ENCODE measurements around the gene INPP4A. TPM values are rescaled to one million over a fixed set of nuclear protein-coding genes. Genes with fewer than 3 reads are reported as not detected.

Gene INPP4A
- total RNA-seq, 2 experiments from 2014 or later: 40.5 to 41.7 TPM

DNA sequence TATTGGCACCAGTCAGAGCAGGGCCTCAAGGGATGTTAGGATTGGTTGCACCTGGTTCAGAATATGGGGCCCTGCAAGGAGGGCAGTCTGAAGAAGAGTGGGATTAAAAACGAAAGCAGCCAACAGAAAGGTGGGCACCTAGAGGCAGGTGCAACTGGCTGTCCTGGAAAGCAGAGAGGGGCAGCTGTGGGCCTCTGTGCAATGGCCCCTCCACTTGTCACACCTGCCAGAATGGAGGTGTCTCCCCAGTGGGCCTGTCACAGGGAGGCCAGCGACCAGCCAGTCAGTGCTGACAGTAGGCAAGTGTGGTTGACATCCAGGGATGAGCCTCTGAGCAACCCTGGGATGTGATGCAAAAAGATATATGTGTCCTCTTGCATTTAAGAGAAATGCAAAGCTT is 37.7 kb downstream of the INPP4A start:
- CTCF ChIA-PET: interaction anchor here (0.8 to 1.8 kb wide), 4 partner anchors 9 to 16 kb away, joined by 3 to 5 read pairs (median 4); no protein-coding TSS in a partner anchor
- POLR2A ChIA-PET: interaction anchor here (0.7 to 1.3 kb wide), 2 partner anchors 10 to 23 kb away, joined by 3 to 4 read pairs; no protein-coding TSS in a partner anchor

DNA sequence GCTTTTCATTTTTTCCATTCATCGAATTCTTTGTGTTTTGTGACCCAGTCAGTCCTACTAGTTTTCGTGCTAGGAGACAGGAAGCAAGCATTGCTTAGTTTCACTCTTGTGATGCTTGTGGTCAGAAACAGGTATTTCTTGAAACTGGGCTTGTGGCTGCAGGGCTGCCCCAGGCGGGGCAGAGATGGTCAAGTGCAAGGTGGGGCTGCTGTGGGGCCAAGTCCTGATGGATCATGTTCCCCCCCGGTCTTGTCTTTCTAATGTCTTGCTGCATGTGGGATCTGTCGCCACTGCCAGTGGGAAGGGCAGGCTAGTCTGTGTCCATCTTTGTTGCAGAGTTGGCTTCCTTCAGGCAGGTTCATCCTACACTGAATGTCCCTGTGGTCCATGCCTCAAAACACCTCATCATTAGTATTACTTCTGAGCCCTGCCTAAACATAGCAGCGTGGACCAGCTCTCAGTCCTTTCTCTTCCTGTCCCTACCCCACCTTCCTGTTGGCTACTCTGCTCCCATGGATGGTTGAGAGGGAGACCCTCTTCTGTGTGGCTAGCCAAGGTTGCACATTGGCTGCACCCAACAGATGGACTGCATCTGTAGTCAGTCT is 38.7 kb downstream of the INPP4A start:
- POLR2A ChIA-PET: no interaction called here
- CTCF ChIA-PET: interaction anchor here (0.8 kb wide), 1 partner anchor 17 kb away, joined by 3 read pairs; no protein-coding TSS in a partner anchor

DNA sequence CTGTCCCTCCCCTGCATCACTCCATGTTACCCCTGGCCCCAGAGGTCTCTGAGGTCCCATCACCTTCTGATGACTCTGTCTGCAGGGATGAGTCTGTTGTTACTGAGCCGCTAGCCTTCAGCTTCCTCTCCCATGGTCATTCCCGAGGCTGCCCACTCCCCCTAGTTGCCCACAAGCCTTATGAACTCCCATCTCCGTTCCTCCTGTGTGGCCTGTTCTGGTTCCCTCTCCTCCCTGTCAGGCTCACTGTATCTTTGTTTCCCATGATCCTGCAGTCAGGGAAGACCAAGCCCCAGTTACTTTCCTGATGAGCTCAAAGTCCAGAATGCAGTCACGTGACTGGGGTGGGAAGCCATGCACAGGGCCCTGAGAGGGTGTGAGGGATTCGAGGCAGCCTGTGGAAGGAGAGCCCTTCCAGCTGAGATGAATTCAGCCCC is 39.5 kb downstream of the INPP4A start:
- ChIA-PET CTCF (interaction anchor here (1.1 kb wide), 1 partner anchor 20 kb away, joined by 3 read pairs; no protein-coding TSS in a partner anchor), POLR2A (interaction anchor here (0.5 kb wide), 1 partner anchor 21 kb away, joined by 3 read pairs; no protein-coding TSS in a partner anchor)

DNA sequence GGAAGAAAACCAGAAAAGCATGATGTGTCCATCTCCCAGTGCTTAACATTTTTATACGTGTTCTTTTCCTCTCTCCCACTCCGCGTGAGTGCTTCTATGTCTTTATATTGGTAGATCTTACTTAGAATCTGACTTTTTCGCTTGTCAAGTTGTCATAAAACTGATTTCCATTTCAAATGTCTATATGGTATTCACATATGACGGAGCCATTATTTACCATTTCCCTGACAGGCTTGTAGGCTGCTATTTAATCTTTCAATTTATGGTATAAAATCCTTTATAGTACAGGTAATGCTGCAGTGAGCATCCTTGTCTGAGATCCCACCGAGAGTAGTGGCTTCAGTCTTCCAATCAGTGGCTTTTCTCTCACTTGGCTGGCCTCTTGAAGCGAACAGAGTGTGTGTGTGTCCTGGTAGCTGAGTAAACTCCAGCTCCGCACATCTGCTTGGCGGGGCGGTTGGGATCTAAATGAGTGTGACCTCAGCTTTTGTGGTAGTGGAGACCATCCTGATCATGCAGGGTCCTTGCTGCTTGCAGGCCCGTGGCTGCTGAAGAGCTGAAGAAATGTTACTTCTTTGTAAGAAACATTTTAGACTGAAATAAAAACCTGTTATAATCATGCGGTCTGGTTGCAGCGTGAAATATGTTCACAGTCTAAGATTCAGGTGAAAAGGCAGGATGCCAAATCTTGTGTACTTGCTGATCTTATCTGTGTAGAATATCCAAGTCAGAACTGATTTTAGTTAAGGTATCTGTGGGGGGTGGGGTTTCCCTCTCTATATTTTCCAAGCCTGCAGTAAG is 40.2 kb downstream of the INPP4A start:
- CTCF ChIA-PET: interaction anchor here (0.6 to 1.1 kb wide), 3 partner anchors 20 to 118 kb away, joined by 3 read pairs; no protein-coding TSS in a partner anchor
- POLR2A ChIA-PET: no interaction called here

DNA sequence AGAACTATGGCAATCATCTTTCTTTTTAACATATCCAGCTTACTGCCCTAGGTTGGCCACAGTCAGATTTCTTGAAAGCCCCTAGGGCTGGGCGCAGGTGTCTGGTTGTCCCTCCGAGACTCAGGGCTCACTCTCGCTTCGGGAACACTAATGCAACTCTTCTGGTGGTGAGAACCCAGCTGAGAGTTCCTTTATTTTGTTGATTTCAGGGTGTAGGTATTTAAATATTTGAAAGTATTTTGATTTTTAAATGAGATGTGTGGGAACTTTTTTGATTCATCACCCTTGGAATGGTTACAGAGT is 40.7 kb downstream of the INPP4A start:
- POLR2A ChIA-PET: no interaction called here
- CTCF ChIA-PET: interaction anchor here (0.6 to 0.8 kb wide), 2 partner anchors 19 to 117 kb away, joined by 3 read pairs; no protein-coding TSS in a partner anchor

DNA sequence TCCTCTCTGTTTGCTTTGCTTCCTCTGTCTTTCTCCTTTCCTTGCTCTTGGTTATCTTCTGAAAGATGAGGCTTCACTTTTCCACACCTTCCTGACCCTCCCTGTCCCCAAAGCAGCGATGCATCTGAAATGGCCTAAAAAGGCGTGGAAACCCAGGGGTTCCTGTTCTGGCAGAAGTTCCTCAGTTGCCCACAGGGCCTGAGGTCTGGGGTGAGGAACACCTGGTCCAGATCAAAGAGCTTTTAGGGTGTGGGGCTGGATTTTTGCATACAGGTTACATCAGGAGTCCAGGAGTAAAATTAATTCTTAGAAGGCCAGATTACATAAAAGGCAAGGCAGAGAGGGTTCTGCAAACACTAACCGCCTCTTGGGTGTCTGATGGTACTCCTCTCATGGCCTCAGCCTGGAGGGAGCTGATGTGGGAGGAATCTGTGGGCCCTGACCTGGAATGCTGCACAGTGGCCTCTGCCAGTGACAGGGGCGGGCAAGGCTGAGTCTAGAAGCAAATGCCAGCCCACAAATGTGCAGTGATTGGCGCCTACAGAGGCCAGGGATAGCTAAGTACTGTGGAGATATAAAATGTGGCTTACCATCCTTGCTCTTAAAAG is 41.8 kb downstream of the INPP4A start:
- ChIA-PET CTCF (no interaction called here), POLR2A (no interaction called here)

DNA sequence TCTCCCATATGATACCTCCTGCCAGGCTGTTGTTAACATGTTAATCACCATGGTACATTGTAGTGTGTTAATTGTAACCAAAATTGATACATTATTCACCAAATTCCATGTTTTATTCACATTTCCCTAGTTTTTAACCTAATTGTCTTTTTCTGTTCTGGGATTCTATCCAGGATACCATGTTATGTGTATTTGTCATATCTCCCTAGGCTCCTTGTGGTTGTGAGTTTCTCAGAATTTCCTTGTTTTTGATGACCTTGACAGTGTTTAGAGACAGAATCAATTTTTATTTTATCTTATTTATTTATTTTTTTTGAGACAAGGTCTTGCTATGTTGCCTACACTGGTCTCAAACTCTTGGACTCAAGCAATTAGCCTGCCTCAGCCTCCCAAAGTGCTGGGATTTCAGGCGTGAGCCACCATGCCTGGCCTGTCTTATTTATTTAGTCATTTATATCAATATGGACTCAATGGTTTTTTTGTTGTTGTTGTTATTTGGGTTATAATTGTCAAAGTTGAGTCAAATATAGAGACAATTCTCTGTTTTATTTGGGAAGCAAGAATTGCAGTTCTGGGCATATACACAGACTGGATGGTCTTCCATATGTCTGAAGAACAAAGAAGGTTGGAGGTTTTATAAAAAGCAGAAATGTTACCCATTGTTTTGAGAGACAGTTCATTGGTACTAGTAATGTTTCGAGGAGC is 42.6 kb downstream of the INPP4A start:
- POLR2A ChIA-PET: no interaction called here

DNA sequence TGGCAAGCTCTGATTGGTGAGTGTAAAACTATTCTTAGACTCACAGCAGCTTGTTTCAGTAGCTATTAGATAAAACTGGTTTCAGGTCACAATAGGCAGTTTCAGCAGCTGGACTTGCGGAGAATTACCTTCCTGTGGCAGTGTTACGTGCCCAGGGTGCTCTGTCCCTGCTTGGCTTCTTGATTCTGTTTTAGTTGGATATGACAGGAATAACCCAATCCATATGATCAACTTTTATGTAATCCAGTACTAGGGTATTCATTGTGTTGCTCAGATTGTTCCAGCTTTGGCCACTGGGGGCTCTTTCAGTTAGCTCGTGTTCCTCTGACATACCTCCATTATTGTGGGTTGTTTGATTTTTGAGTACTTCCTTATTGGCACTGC is 43.1 kb downstream of the INPP4A start:
- POLR2A ChIA-PET: no interaction called here
- CTCF ChIA-PET: interaction anchor here (0.8 to 1.5 kb wide), 5 partner anchors 8 to 41 kb away, joined by 3 to 8 read pairs (median 4); no protein-coding TSS in a partner anchor

More for the DNA sequence above, 42.6 kb downstream of the INPP4A start:
- CTCF ChIA-PET: interaction anchor here (0.8 to 1.5 kb wide), 4 partner anchors 29 to 40 kb away, joined by 3 to 8 read pairs (median 5); no protein-coding TSS in a partner anchor

DNA sequence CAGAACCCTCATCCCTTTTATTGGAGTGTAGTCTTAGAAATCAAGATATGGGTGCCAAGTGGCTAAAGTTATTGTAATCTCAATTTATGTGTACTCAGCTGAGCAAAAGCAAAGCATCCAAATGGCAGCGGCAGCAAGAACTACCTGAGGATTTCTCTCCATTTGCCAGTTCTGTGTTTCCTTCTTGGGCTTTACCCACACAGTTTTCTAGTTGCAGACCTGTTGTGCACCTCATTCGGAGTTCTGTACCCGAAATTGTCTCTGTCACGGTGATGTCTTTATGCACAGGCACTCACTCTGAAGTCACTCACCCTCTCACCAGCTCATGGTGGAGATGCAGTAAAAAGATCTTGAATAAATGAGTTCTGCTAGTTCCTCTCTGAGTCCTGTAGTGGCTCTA is 43.6 kb downstream of the INPP4A start:
- CTCF ChIA-PET: interaction anchor here (1.1 to 1.5 kb wide), 4 partner anchors 9 to 36 kb away, joined by 3 to 8 read pairs (median 5); no protein-coding TSS in a partner anchor
- POLR2A ChIA-PET: no interaction called here

DNA sequence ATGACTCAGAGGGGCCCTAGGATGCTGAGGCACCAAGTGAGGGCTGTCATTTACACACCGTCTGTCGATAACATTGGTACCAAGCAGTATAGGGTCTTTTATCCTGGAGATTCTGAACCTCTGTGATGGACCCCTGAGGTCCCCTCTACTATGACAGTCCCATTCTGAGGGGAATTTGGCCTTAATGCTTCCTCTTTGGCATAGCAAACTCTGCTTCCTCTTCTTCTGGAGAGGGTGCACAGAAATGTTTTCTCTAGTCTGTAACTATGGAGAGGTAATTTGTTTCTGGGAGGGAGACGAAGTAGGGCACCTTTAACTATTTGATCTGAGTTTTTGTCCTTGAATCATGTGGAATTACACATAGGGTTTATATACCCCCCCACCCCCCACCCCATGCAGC is 44.8 kb downstream of the INPP4A start:
- CTCF ChIA-PET: interaction anchor here (0.7 kb wide), 1 partner anchor 16 kb away, joined by 3 read pairs; no protein-coding TSS in a partner anchor
- POLR2A ChIA-PET: no interaction called here

DNA sequence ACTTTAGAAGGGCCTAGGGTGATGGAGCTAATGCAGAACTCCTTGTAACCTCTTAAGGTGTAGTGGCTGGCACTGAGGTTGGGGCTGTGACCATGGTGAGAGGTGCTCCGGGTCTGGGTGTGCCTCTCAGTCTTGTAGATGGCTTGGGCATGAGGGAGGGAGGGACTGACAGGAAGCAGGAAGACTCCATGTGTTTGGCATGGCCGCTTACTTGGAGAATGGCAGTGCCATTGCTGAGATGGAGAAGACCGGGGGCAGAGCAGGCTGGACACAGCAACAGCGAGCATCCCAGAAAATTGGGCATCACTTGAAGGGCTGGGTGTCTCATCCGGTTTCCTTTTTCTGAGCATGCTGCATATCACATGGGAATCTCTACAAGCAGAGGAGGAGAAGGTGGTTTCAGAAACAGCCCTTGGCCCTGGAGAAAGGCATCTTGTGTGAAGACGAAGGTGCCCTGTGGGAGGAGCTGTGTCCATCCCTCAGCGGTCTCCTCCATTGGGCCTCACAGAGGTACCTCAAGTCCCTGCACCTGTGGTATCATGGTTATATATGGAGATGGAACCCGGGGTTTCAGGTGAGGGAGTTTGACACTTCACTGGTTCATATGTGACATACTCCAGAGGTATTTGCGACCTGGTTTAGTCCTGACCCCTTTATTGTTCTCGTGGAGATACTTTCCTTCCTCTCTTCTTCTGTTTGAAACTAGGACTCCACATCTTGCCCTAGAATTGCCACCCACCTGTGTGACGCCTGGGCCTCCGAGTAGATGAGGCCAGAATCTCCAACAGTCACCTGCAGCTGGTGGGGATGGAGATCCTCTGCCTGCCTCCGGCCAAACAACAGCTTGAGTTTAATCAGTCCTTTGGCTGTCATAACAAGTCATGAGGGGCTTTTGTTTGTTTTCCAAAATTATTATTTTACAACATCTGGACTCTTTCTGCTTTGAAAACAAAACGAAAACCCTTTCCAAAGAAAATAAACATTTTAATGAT is 45.6 kb downstream of the INPP4A start:
- POLR2A ChIA-PET: no interaction called here
- CTCF ChIA-PET: interaction anchor here (1.7 kb wide), 1 partner anchor 15 kb away, joined by 4 read pairs; no protein-coding TSS in a partner anchor

DNA sequence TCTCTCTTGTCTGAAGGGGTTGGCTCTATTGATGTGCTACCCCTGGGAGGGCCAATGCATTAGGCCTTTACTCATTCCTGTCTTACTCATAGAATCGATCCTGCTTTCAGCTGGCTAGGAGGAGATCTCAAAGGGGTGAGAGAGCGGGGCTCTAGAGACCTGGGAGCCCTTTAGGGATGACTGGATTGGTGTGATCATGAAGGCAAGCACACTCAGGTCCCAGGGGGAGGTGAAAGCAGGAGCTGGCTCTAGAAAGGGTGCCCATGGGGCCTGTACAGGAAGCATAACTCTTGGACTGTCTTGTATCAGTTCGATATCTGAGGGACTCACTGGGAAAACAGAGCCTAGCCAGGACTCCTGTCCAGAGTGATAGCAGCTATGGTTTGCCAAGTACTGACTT is 47.8 kb downstream of the INPP4A start:
- ChIA-PET CTCF (interaction anchor here (1.4 to 2.1 kb wide), 3 partner anchors 10 to 23 kb away, joined by 4 to 6 read pairs (median 5); no protein-coding TSS in a partner anchor), POLR2A (no interaction called here)

DNA sequence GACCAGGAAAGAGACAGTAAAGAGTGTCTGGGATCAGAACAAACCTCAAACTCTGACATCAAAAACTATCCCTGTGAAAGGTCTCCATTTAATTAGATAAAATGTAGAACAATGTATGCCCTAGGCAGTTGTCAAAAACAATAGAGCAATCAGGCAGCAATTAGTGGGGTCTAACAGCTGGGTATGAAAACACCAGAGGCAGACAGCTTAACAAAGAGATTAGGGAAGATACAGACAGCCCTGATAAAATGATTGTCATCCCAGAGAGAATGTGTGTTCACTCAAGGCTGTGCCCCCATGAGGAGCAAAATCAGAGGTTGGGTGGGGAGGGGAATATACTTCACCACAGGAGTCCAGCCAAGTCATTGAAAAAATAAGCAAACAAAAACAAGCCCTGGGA is 50.0 kb downstream of the INPP4A start:
- ChIA-PET CTCF (no interaction called here), POLR2A (no interaction called here)

DNA sequence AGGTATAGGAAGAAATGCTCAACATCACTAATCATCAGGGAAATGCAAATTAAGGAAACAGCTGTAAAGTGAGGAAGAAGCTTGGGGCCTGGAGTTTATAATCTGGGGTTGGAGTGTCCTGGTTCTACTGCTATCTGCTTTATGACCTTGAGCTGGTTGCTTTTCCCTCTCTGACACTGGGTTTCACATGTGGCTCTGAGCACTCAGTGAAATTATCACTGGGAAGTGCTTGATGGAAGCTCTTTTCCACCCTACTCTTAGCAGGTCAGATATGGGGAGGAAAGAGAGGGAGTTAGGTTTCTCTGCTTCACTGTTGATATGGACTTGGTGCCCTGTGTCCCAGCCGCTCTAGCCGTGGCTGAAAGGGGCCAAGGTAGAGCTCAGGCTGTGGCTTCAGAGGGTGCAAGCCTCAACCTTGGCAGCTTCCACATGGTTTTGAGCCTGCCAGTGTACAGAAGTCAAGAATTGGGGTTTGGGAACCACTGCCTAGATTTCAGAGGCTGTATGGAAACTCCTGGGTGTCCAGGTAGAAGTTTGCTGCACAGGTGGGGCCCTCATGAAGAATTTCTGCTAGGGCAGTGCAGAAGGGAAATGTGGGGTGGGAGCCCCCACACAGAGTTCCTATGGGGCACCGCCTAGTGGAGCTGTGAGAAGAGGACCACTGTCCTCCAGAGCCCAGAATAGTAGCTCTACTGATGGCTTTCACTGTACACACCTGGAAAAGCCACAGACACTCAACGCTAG is 52.3 kb downstream of the INPP4A start:
- POLR2A ChIA-PET: no interaction called here
- CTCF ChIA-PET: no interaction called here

DNA sequence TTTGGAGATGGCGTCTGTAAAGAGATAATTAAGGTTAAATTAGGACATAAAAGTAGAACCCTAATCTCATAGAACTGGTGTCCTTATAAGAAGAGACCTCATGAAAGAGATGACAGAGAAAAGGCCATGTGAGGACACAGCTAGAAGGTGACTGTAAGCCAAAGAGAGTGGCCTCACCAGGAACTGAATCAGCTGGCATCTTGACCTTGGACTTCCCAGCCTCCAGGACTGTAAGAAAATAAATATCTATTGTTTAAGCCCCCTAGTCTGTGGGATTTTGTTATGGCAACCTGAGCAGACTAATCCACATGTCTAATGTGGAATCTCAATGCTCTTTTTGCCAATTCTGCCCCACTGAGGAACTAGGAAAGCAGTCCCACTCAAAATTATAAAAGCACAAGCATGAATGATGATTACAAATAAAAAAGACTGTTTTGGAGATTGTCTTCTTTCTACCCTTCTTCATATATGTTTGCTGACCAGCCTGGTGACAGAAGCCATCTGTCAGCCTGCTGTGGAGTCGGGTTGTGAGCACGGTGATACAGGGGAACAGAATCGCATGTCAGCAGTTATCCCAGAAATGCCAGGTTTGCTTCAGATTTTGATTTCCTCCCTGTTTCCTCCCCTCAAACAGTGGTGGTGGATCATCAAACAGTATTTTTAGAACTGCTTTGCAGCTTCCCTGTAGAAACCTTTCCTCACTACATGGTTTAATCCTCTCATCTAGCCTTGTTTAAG is 54.2 kb downstream of the INPP4A start:
- CTCF ChIA-PET: interaction anchor here (1.5 kb wide), 1 partner anchor 86 kb away, joined by 4 read pairs; no protein-coding TSS in a partner anchor
- POLR2A ChIA-PET: no interaction called here

DNA sequence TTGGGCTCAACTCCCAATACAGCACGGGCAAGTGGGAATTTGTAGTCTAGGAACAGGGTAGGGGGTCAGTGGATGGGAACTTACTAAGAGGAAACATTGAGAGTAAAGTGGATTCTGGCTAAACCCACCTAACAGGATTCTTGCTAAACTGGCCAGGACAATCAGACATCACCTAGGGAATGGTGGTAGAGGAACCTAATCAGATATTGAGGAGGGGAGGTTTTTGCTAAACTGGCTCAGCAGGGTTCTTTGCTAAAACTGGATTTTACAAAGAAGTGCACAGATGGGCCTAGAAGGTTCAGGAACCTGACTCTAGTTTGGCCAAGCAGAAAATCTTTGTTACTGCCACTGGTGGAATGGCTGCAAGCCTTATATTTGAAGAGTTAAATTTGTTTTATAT is 55.9 kb downstream of the INPP4A start:
- CTCF ChIA-PET: no interaction called here

DNA sequence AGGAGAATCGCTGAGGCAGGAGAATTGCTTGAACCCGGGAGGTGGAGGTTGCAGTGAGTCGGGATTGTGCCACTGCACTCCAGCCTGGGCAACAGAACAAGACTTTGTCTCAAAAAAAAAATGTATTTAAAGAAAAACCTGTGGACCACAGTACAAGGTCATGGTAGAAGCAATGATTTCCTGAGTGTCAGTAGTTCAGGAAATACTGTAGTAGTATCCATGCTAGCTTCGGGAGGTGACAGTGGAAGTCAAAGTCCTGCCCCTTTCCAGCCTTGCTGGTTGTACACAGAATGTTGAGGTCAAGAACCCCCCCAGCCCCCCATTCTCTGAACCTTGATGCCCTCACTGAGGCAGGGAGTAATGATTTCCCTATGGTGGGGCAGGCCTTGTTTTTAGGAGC is 56.6 kb downstream of the INPP4A start:
- ChIA-PET CTCF (no interaction called here), POLR2A (no interaction called here)

More for the DNA sequence above, 55.9 kb downstream of the INPP4A start:
- POLR2A ChIA-PET: no interaction called here

All from activated CD8-positive, alpha-beta memory T cell treated with anti-CD3 and anti-CD28 coated beads for 36 hours (primary cell).